Uterus (tissue), 2 donors: ENCODE measurements around the gene ING3.

Source experiments
- POLR2A ChIP-seq, 2 donors: fragments of 450-650 bp; IDR thresholded peaks; one replicate each; pipeline ENCODE4 v1.6.1; 2016; ENCODE audit warnings: antibody characterized with exemption in 2 of 2, mild to moderate bottlenecking in 1 of 2, moderate library complexity in 1 of 2
- TF ChIP-seq, protein P1 (sequence below), 4 experiments: fragments of 200-600 bp in 2 of 4; fragments of 450-650 bp in 2 of 4; sonication (generic) in 2 of 4; IDR thresholded peaks; one replicate each; pipeline ENCODE4 v1.5.1; 2016 to 2019; ENCODE audit warnings: antibody characterized with exemption in 4 of 4, mild to moderate bottlenecking in 2 of 4, moderate library complexity in 1 of 4

DNA sequence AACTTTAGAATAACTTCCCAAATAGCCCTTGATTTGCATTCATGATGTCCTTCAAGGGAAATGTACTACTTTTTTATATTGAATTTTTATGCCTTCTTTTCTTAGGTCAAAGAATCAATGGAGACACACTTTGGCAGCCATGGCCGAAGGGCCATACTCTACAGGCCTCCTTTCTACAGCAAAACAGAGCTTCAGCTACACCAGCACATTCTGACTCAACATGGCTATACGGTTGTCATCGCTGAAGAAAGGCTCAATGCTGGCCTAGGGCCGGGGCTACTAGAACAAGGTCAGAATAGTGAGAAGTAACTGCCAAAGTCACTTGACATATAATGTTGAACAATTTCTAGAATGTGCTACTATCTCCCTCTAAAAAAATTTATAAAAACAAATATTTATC lies 65.0 kb downstream of the ING3 start:
- TF ChIP-seq, protein P1, sequence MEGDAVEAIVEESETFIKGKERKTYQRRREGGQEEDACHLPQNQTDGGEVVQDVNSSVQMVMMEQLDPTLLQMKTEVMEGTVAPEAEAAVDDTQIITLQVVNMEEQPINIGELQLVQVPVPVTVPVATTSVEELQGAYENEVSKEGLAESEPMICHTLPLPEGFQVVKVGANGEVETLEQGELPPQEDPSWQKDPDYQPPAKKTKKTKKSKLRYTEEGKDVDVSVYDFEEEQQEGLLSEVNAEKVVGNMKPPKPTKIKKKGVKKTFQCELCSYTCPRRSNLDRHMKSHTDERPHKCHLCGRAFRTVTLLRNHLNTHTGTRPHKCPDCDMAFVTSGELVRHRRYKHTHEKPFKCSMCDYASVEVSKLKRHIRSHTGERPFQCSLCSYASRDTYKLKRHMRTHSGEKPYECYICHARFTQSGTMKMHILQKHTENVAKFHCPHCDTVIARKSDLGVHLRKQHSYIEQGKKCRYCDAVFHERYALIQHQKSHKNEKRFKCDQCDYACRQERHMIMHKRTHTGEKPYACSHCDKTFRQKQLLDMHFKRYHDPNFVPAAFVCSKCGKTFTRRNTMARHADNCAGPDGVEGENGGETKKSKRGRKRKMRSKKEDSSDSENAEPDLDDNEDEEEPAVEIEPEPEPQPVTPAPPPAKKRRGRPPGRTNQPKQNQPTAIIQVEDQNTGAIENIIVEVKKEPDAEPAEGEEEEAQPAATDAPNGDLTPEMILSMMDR (IDR thresholded peaks at IDR 0.05) = no peak
- no peak for TF ChIP-seq POLR2A (IDR thresholded peaks at IDR 0.05)
